ENCODE data around the gene ARID1B. TPM values are rescaled to one million over a fixed set of nuclear protein-coding genes. Genes with fewer than 3 reads are reported as not detected.

Gene ARID1B
- total and polyA plus RNA-seq, 9 of the 15 experiments (the other 6 are each of a cell fraction or from before 2014, with no cell fraction given): 12.5 to 50.5 (median 25.8) TPM

GRCh38 chr6:156960525-156960924 lies 183.3 kb downstream of the ARID1B start:
- intact Hi-C loops (cut with micrococcal nuclease): no loop called here
- no peak for ATAC-seq
- POLR2A ChIA-PET: interaction anchor here (0.7 kb wide), 1 partner anchor 23 kb away, joined by 3 read pairs; no protein-coding TSS in a partner anchor

GRCh38 chr6:156961282-156961892 lies 184.2 kb downstream of the ARID1B start:
- in situ Hi-C loops (cut with MboI) (no loop called here), intact Hi-C loops (cut with micrococcal nuclease) (no loop called here)
- H3K9me1 ChIP-seq (ENCODE audit: control insufficient read depth, insufficient read depth, low read length): no peaks in the 10 kb centered on the region
- CTCF ChIA-PET (ENCODE audit: low intra/inter-chr PET ratio): no interaction called here
- ATAC-seq (no peak), FAIRE-seq (no peak), DNase-seq (ENCODE audit: extremely low read depth in 1 of 4, low spot score in 3 of 4) (no peak)
- BruUV-seq (replicated peaks): no TSS peak
- H4K20me1 ChIP-seq (replicated peaks; ENCODE audit: control insufficient read depth, insufficient read depth, low read length): peaks cover 6% of the 10 kb centered on the region; the same call in 1 of the 2 replicates
- H3K79me2 ChIP-seq (ENCODE audit: control insufficient read depth, insufficient read depth, low read length): peaks cover 27% of the 10 kb centered on the region
- H3K4me1 ChIP-seq (replicated peaks in 1 of 2; ENCODE audit: control insufficient read depth in 2 of 2, insufficient read depth in 2 of 2, low read length in 2 of 2): peaks cover 0 to 4% of the 10 kb centered on the region in 2 experiments; a peak in 2 of 5 replicates
- no peak overlapping the region for H3K9ac ChIP-seq (ENCODE audit: insufficient read depth in 1 of 2, low read depth in 2 of 2, low read length in 2 of 2)
- H3K9me3 ChIP-seq (replicated peaks; ENCODE audit: control insufficient read depth, insufficient read depth, low read depth, low read length): no peaks in the 10 kb centered on the region
- no peak overlapping the region for H2AFZ ChIP-seq (ENCODE audit: low read depth, low read length)
- H3K27me3 ChIP-seq (ENCODE audit: control insufficient read depth in 2 of 2, insufficient read depth in 2 of 2, low read length in 2 of 2): no peaks in the 10 kb centered on the region
- H3K27ac ChIP-seq (ENCODE audit: extremely low read depth, low read depth, low read length): no peak overlapping the region
- no peak overlapping the region for H3K4me2 ChIP-seq (ENCODE audit: insufficient read depth, low read length)
- no peaks in the 10 kb centered on the region for H3K36me3 ChIP-seq (ENCODE audit: control insufficient read depth, insufficient read depth, low read length)
- WGBS (ENCODE audit: insufficient coverage, low coverage, missing lambda C conversion rate): 90% methylated on average over 17 of the region's 17 CpGs
- no peak overlapping the region for H3K4me3 ChIP-seq
- POLR2A ChIA-PET: interaction anchor here (0.7 to 0.8 kb wide), 3 partner anchors 10 to 22 kb away, joined by 3 read pairs; no protein-coding TSS in a partner anchor
- TF ChIP-seq CREB3L1 (IDR thresholded peaks at IDR 0.05; ENCODE audit: borderline replicate concordance, low read depth) (no peak), KDM1A (IDR thresholded peaks at IDR 0.05) (no peak), FOXP4 (CRISPR knock-in tag; IDR thresholded peaks at IDR 0.05; ENCODE audit: borderline replicate concordance) (no peak), SRSF1 (IDR thresholded peaks at IDR 0.05; ENCODE audit: low read depth, low read length) (no peak), FUS (optimal IDR thresholded peaks at IDR 0.05; ENCODE audit: low read depth, low read length) (no peak), JUN (IDR thresholded peaks at IDR 0.05; ENCODE audit: borderline replicate concordance, low read depth, low read length) (no peak), JUN (CRISPR knock-in tag; IDR thresholded peaks at IDR 0.05; ENCODE audit: borderline replicate concordance) (no peak)

More at GRCh38 chr6:156960525-156960924, 183.3 kb downstream of the ARID1B start:
- Histone ChIP-seq H3K9me3 (replicated peaks; ENCODE audit: control insufficient read depth, insufficient read depth, low read depth, low read length) (no peaks in the 10 kb centered on the region), H2AFZ (ENCODE audit: low read depth, low read length) (no peak overlapping the region), H3K4me2 (ENCODE audit: insufficient read depth, low read length) (no peak overlapping the region), H3K4me3 (no peak overlapping the region), H3K9ac (ENCODE audit: insufficient read depth in 1 of 2, low read depth in 2 of 2, low read length in 2 of 2) (no peak overlapping the region), H3K9me1 (ENCODE audit: control insufficient read depth, insufficient read depth, low read length) (no peaks in the 10 kb centered on the region), H3K79me2 (ENCODE audit: control insufficient read depth, insufficient read depth, low read length) (peaks cover 24% of the 10 kb centered on the region), H3K27me3 (ENCODE audit: control insufficient read depth in 2 of 2, insufficient read depth in 2 of 2, low read length in 2 of 2) (no peaks in the 10 kb centered on the region), H3K4me1 (replicated peaks in 1 of 2; ENCODE audit: control insufficient read depth in 2 of 2, insufficient read depth in 2 of 2, low read length in 2 of 2) (peaks cover 0 to 4% of the 10 kb centered on the region in 2 experiments; a peak in 2 of 5 replicates), H3K27ac (ENCODE audit: extremely low read depth, low read depth, low read length) (no peak overlapping the region), H4K20me1 (replicated peaks; ENCODE audit: control insufficient read depth, insufficient read depth, low read length) (peaks cover 6% of the 10 kb centered on the region; the same call in 1 of the 2 replicates), H3K36me3 (ENCODE audit: control insufficient read depth, insufficient read depth, low read length) (no peaks in the 10 kb centered on the region)
- in situ Hi-C loops (cut with MboI): no loop called here
- BruUV-seq (replicated peaks): no TSS peak
- CTCF ChIA-PET (ENCODE audit: low intra/inter-chr PET ratio): no interaction called here
- no peak for DNase-seq (ENCODE audit: extremely low read depth in 1 of 4, low spot score in 3 of 4)
- no peak for TF ChIP-seq XRCC3 (IDR thresholded peaks at IDR 0.05)
- TF ChIP-seq ZBTB7A (IDR thresholded peaks at IDR 0.05; ENCODE audit: borderline replicate concordance, control insufficient read depth, low read depth, low read length): no peak
- TF ChIP-seq PHF20 (IDR thresholded peaks at IDR 0.05; ENCODE audit: partially characterized antibody): no peak
- no peak for TF ChIP-seq POLR3G (IDR thresholded peaks at IDR 0.05; ENCODE audit: extremely low read depth, insufficient read length, insufficient replicate concordance)
- TF ChIP-seq MYC (IDR thresholded peaks at IDR 0.05; ENCODE audit: low read depth, low read length): no peak
- no peak for TF ChIP-seq MYC (CRISPR knock-in tag; IDR thresholded peaks at IDR 0.05; ENCODE audit: borderline replicate concordance, low read depth)
- no peak for TF ChIP-seq RBM15 (IDR thresholded peaks at IDR 0.05; ENCODE audit: insufficient read depth, low read length)
- TF ChIP-seq NBN (IDR thresholded peaks at IDR 0.05; ENCODE audit: low read depth): no peak
- no peak for FAIRE-seq
